ENCODE data around the gene TTYH3.

Gene TTYH3

GRCh38 chr7:2646680-2647571 is 15.1 kb downstream of the TTYH3 start:
- H3K4me3 ChIP-seq (ENCODE audit: low read depth, low read length) = no peak overlapping the region

DNA sequence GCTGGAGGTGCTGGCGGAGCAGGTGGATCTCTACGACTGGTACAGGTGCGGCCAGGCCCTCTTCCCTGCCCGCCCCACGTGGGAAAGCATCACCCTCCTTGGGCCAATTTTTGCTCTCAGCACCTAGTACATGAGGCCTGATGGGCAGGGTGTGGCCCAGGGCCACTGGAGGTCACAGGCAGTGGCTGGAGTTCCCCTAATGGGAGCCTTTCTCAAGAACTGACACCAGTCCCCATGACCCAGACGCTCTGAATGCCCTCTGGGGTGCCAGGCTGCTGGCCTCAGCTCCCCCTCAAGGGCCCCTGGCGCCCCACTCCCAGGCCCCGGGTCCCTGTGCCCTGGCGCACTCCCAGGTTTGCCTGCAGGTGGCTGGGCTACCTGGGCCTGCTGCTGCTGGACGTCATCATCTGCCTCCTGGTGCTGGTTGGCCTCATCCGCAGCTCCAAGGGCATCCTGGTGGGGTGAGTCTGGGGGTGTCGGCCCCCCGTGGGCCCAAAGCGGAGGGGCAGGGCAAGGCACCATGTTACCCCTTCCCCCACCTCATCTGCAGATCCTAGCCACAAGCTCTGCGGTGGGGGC is 15.9 kb downstream of the TTYH3 start:
- H3K4me3 ChIP-seq (ENCODE audit: low read depth, low read length) = no peak overlapping the region

- H3K4me3 ChIP-seq (ENCODE audit: low read depth, low read length) = no peak overlapping the region
These were observed 17.5 kb downstream of the TTYH3 start for GRCh38 chr7:2649139-2649838.

DNA sequence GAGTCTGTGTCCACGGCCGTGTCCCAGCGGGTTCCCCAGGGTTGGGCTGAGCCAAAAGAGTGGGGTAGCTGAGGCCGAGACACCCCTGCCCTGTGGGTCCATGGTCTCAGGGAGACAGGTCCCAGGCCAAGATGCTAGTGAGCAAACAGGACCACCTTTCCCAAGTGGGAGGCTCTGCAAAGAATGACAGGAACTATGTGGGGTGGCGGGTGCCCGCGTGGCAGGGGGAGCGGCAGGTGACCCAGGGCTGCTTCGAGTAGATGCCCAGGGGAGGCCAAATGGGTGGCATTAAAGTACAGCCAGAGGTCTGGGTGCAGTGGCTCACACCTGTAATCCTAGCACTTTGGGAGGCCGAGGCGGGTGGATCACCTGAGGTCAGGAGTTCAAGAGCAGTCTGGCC is 18.2 kb downstream of the TTYH3 start:
- H3K4me3 ChIP-seq (ENCODE audit: low read depth, low read length) = no peak overlapping the region

DNA sequence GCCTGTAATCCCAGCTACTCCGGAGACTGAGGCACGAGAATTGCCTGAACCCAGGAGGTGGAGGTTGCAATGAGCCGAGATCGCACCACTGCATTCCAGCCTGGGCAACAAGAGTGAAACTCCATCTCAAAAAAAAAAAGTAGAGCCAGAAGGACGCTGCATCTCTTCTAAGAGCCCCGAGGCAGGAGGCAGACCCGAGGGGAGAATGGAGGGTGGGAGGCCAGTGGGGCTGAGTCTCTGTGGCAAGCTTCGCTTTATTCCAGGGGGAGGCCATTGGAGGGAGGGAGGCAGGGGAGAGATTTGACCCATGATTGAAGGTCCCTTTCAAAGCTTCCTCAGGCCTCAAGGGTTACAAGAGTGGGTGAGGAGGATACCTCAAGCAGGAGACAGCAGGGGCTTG is 18.7 kb downstream of the TTYH3 start:
- H3K4me3 ChIP-seq (ENCODE audit: low read depth, low read length) = no peak overlapping the region

GRCh38 chr7:2651336-2651735 is 19.6 kb downstream of the TTYH3 start:
- H3K4me3 ChIP-seq (ENCODE audit: low read depth, low read length) = no peak overlapping the region

DNA sequence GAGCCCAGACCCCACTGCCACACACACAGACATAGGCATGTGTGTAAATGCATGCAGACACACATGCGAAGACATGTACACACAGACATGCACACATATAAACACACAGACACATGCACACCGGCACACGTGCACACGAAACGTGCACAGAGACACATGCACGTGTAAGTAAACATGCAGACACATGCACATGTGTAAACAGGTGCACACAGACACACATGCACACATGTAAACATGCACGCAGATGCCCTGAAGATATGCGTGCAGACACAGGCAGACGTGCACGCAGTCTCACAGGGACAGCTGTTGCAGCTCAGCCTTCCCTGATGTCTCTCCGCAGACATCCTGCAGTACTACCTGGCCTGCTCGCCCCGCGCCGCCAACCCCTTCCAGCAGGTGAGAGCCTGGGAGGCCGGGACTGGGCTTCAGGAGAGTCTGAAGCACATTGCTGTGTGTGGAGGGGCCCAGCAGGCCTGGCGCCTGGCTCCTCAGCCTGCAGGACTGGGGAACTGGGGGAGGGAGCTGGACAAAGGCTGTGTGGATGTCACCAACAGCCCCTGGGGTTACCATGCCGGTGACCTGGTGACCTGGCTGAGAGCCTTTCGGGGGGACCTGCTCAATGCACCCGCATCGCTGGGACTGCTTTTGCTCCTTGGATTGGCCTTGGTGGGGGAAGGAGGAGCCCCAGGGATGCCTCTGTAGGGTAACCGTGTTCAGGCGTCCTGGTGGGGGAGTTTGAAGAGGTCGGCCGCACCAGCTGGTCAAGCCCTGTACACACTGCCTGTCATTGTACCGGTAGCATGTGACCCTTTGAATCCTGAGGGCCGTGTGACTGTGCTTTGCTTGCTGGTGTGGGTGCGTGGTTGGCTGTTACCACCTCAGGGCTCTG is 20.3 kb downstream of the TTYH3 start:
- no peak overlapping the region for H3K4me3 ChIP-seq (ENCODE audit: low read depth, low read length)

- H3K4me3 ChIP-seq (ENCODE audit: low read depth, low read length) = no peak overlapping the region
These were observed 20.9 kb downstream of the TTYH3 start for GRCh38 chr7:2652736-2653060.

DNA sequence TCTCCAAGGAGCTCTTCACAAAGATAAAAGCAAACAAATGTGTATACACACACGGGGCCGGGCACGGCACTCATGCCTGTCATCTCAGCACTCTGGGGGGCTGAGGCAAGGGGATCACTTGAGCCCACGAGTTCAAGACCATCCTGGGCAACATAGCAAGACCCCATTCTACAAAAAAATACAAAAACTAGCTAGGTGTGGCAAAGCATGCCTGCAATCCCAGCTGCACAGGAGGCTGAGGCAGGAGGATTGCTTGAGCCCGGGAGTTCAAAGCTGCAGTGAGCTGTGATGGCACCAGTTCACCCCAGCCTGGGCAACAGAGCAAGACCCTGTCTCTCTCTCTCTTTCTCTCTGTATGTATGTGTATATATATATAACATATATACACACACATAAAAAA is 22.3 kb downstream of the TTYH3 start:
- H3K4me3 ChIP-seq (ENCODE audit: low read depth, low read length) = no peak overlapping the region

DNA sequence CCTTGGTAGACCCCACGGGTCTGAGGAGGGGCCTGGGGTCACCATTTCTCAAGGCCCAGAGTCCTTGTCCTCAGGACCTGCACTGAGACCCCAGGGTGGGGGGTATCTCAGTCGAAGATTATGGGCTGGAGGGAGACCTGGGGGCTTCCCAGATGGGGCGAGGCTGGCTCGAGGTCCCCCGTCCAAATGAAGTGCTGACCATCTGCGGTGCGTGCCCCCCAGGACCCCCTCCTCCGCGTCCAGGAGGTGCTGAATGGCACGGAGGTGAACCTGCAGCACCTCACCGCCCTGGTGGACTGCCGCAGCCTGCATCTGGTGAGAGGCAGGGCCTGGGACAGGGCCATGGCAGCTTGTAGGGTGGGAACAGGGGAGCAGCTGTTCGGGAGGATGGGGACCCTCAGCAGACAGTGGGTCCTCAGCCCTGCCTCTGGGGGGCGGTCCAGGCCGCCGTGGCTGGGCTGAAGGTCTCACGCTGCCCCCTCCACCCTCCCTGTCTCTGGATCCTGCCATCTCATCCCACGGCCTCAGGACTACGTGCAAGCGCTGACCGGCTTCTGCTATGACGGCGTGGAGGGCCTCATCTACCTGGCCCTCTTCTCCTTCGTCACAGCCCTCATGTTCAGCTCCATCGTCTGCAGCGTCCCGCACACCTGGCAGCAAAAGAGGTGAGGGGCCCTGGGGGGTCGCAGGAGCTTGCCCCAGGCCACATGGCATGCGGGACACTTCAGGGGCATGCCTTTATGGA is 24.3 kb downstream of the TTYH3 start:
- no peak overlapping the region for H3K4me3 ChIP-seq (ENCODE audit: low read depth, low read length)

DNA sequence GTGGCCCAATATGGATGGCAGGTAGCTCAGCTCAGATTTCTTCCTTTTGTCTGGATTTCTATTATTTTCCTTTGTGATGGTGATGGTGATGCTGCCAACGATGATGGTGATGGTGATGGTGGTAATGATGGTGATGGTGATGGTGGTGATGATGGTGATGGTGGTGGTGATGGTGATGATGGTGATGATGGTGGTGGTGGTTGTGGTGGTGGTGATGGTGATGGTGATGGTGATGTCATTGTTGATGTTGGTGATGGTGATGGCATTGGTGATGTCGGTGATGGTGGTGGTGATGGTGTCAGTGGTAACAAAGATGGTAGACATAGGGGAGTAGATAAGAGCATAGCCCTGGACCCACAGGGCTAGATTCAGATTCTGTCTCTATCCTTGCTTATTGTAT is 25.4 kb downstream of the TTYH3 start:
- H3K4me3 ChIP-seq (ENCODE audit: low read depth, low read length) = no peak overlapping the region

- no peak overlapping the region for H3K4me3 ChIP-seq (ENCODE audit: low read depth, low read length)
These were observed 26.3 kb downstream of the TTYH3 start for GRCh38 chr7:2657920-2658671.

DNA sequence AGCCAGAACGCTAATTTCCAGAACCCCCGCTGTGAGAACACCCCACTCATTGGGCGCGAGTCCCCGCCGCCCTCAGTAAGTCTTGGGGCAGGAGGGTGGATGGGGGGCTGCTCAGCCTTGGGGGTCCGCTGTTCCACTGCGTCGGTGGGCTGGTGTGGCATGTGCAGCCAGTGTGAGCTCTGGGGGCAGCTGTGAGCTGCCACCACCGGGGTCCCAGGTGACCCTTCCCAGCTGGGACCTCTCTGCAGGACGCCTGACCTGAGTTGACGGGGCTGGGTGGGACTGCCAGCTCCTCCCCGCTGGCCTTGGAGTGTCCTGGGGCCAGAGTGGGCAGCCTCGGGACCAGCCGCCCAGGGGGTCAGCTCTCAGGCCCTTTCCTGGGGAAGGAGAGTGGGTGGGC is 27.2 kb downstream of the TTYH3 start:
- no peak overlapping the region for H3K4me3 ChIP-seq (ENCODE audit: low read depth, low read length)

DNA sequence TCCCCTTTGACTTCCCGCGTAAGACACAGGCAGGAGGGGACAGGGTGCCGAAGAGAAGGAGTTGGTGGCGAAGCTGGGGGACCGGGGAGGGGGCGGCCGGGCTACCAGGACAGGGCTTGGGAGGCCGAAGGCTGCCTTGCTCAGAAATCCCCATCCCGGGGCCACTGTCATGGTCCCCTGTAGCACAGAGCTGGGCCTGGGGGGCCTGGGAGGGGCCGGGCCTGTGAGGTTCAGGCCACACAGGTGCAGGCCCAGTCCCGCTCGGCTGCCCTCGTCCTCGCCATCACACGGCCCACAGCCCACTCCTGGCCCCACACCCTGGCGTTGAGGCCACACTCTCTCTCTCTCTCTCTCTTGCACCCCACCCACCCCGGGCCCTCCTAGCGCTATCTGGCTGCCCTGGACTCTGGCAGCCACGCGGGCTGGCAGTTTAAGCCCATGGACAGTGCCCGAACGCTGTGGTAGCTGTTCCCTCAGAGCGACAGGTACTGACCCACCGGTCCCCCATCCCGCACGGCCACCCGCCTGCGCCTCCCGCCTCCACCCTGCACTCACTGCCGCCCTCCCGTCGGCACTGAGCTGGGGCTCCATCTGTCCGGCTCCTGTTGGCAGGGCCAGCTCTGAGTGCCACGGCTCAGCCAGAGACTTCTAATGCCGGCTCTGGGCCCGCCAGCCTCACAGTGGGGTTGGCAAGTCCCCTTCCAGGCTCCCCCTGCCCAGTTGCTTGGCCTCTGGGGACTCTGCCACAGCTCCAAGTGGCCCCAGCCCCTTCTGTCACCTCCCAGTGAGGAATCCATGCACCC is 28.0 kb downstream of the TTYH3 start:
- no peak overlapping the region for H3K4me3 ChIP-seq (ENCODE audit: low read depth, low read length)

GRCh38 chr7:2660359-2661095 is 28.7 kb downstream of the TTYH3 start:
- H3K4me3 ChIP-seq (ENCODE audit: low read depth, low read length) = no peak overlapping the region

DNA sequence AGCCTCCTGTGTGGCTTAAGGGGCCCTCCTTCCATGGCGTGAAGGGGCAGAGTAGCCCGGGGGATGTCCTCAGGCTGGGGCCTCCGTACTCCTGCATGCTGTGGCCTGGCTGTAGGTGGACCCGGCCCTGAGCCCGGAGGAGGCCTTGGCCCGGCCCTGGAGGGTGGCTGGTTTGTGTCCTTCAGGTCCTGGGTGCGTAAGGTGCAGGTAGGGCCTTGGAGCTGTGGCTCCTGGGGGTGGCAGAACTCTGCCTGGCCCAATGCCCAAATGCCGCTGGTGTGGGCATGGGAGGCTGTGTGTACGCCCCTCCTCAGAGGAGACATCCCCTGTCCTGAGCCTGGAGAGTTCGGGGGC is 29.3 kb downstream of the TTYH3 start:
- no peak overlapping the region for H3K4me3 ChIP-seq (ENCODE audit: low read depth, low read length)

DNA sequence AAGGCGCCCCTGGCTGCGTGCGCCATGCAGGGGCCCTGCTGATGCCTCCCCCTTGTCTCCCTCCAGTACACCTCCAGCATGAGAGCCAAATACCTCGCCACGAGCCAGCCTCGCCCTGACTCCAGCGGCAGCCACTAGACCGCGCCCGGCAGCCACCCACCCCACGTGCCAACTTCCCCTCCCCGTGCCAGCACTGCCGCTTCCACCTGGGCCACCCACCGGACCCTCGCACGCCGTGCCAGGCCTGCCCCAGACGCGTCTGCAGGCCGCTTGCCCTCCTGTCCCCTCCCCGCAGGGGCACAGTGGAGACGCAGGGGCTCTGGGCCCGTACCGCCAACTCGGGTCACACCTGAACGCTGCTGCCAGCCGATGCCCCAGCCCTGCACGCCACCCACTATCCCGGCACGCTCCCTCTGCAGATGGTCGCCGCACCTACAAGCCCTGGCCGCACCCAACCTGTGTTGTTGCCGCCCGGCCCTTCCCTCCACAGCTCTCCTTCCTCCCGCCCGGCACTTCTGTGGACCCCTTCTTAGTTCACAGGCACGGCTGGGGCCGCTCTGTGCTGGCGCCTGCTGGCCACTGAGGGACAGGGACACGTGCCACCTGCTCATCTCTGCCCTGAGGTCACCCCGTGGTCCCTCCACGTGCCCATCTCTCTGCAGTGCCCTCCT is 30.0 kb downstream of the TTYH3 start:
- no peak overlapping the region for H3K4me3 ChIP-seq (ENCODE audit: low read depth, low read length)
